ENCODE data around the gene KLF7. TPM values are rescaled to one million over a fixed set of nuclear protein-coding genes. Genes with fewer than 3 reads are reported as not detected.

Gene KLF7
- total RNA-seq, 8 experiments from 2014 or later = 0.61 to 56.7 (median 19.2) TPM

GRCh38 chr2:207073412-207073800, 92.3 kb downstream of the KLF7 start:
- H3K4me3 ChIP-seq = no peak overlapping the region
- in situ Hi-C loops (cut with MboI; ENCODE audit: low pct_unique_long_range_greater_than_20kb in 2 of 9, low sequenced_read_pairs in 9 of 9, unreplicated experiment in 9 of 9) = no loop called here
- no peak overlapping the region for H3K27ac ChIP-seq
- ATAC-seq (replicated peaks in 6 of 8) = peak in 1 of 8 experiments; percentile 66
- H3K4me1 ChIP-seq (replicated peaks in 1 of 2) = peaks cover 6 to 8% of the 10 kb centered on the region in 2 donors

GRCh38 chr2:207072571-207072970, 93.2 kb downstream of the KLF7 start:
- Histone ChIP-seq H3K4me1 (replicated peaks in 1 of 2) (peaks cover 0 to 15% of the 10 kb centered on the region in 2 donors), H3K4me3 (no peak overlapping the region), H3K27ac (no peak overlapping the region)
- ATAC-seq (replicated peaks in 6 of 8) = no peak
- 71 to 100% (median 100%) methylated on average over 1 of the region's 1 CpG; no CpG with 5 or more reads in 3 of the 10 experiments for WGBS, 10 experiments
- in situ Hi-C loops (cut with MboI; ENCODE audit: low pct_unique_long_range_greater_than_20kb in 2 of 9, low sequenced_read_pairs in 9 of 9, unreplicated experiment in 9 of 9) = no loop called here

- Histone ChIP-seq H3K4me3 (no peak overlapping the region), H3K4me1 (replicated peaks in 1 of 2) (peaks cover 4 to 22% of the 10 kb centered on the region in 2 donors), H3K27ac (no peak overlapping the region)
- 73 to 96% (median 85%) methylated on average over 2 to 4 of the region's 4 CpGs; no CpG with 5 or more reads in 3 of the 10 experiments for WGBS, 10 experiments
- in situ Hi-C loops (cut with MboI; ENCODE audit: low pct_unique_long_range_greater_than_20kb in 2 of 9, low sequenced_read_pairs in 9 of 9, unreplicated experiment in 9 of 9) = no loop called here
- no peak for ATAC-seq (replicated peaks in 6 of 8)
Observed at GRCh38 chr2:207071820-207072219, 93.9 kb downstream of the KLF7 start.

GRCh38 chr2:207067473-207067872, 98.3 kb downstream of the KLF7 start:
- peak in 5 of 8 experiments; percentile 33 to 81 (median 54) for ATAC-seq (replicated peaks in 6 of 8)
- in situ Hi-C loops (cut with MboI; ENCODE audit: low pct_unique_long_range_greater_than_20kb in 2 of 9, low sequenced_read_pairs in 9 of 9, unreplicated experiment in 9 of 9) = no loop called here
- Histone ChIP-seq H3K4me1 (replicated peaks in 1 of 2) (peaks cover 7 to 16% of the 10 kb centered on the region in 2 donors), H3K4me3 (no peak overlapping the region), H3K27ac (peak overlapping the region in 1 of 2 donors; percentile 30)
- 59 to 100% (median 84%) methylated on average over 1 to 5 of the region's 5 CpGs for WGBS, 10 experiments

GRCh38 chr2:207066791-207067460, 98.8 kb downstream of the KLF7 start:
- ATAC-seq (replicated peaks in 6 of 8) = peak in 4 of 8 experiments; percentile 8 to 33 (median 22)
- WGBS, 10 experiments = 0 to 90% (median 58%) methylated on average over 1 to 3 of the region's 3 CpGs; no CpG with 5 or more reads in 3 of the 10 experiments
- in situ Hi-C loops (cut with MboI; ENCODE audit: low pct_unique_long_range_greater_than_20kb in 2 of 9, low sequenced_read_pairs in 9 of 9, unreplicated experiment in 9 of 9) = no loop called here
- H3K4me1 ChIP-seq (replicated peaks in 1 of 2) = peaks cover 7 to 16% of the 10 kb centered on the region in 2 donors
- H3K27ac ChIP-seq = no peak overlapping the region
- no peak overlapping the region for H3K4me3 ChIP-seq

GRCh38 chr2:207066166-207066565, 99.6 kb downstream of the KLF7 start:
- Histone ChIP-seq H3K4me1 (replicated peaks in 1 of 2) (peaks cover 7 to 16% of the 10 kb centered on the region in 2 donors), H3K27ac (no peak overlapping the region), H3K4me3 (no peak overlapping the region)
- 0 to 80% (median 40%) methylated on average over 1 to 2 of the region's 2 CpGs; no CpG with 5 or more reads in 1 of the 10 experiments for WGBS, 10 experiments
- ATAC-seq (replicated peaks in 6 of 8) = no peak
- in situ Hi-C loops (cut with MboI; ENCODE audit: low pct_unique_long_range_greater_than_20kb in 2 of 9, low sequenced_read_pairs in 9 of 9, unreplicated experiment in 9 of 9) = no loop called here

- WGBS, 10 experiments = 77 to 100% (median 92%) methylated on average over 1 to 10 of the region's 11 CpGs; no CpG with 5 or more reads in 3 of the 10 experiments
- H3K4me1 ChIP-seq (replicated peaks in 1 of 2) = peaks cover 7 to 16% of the 10 kb centered on the region in 2 donors
- no peak overlapping the region for H3K27ac ChIP-seq
- no peak for ATAC-seq (replicated peaks in 6 of 8)
- H3K4me3 ChIP-seq = no peak overlapping the region
- in situ Hi-C loops (cut with MboI; ENCODE audit: low pct_unique_long_range_greater_than_20kb in 2 of 9, low sequenced_read_pairs in 9 of 9, unreplicated experiment in 9 of 9) = no loop called here
Observed at GRCh38 chr2:207064128-207064690, 101.5 kb downstream of the KLF7 start.

- in situ Hi-C loops (cut with MboI; ENCODE audit: low pct_unique_long_range_greater_than_20kb in 2 of 9, low sequenced_read_pairs in 9 of 9, unreplicated experiment in 9 of 9) = no loop called here
- ATAC-seq (replicated peaks in 6 of 8) = no peak
- no peak overlapping the region for H3K27ac ChIP-seq
- WGBS, 10 experiments = 50 to 100% (median 86%) methylated on average over 1 of the region's 1 CpG; no CpG with 5 or more reads in 4 of the 10 experiments
- no peak overlapping the region for H3K4me3 ChIP-seq
- H3K4me1 ChIP-seq (replicated peaks in 1 of 2) = peaks cover 0 to 3% of the 10 kb centered on the region in 2 donors
Observed at GRCh38 chr2:207061181-207061580, 104.6 kb downstream of the KLF7 start.

GRCh38 chr2:207055257-207055656, 110.5 kb downstream of the KLF7 start:
- peak in 5 of 8 experiments; percentile 38 to 57 (median 42) for ATAC-seq (replicated peaks in 6 of 8)
- Histone ChIP-seq H3K27ac (no peak overlapping the region), H3K4me3 (no peak overlapping the region), H3K4me1 (replicated peaks in 1 of 2) (peaks cover 5 to 6% of the 10 kb centered on the region in 2 donors)
- in situ Hi-C loops (cut with MboI; ENCODE audit: low pct_unique_long_range_greater_than_20kb in 2 of 9, low sequenced_read_pairs in 9 of 9, unreplicated experiment in 9 of 9) = no loop called here
- 60 to 100% (median 82%) methylated on average over 1 to 6 of the region's 6 CpGs; no CpG with 5 or more reads in 4 of the 10 experiments for WGBS, 10 experiments

GRCh38 chr2:207054521-207054920, 111.2 kb downstream of the KLF7 start:
- in situ Hi-C loops (cut with MboI; ENCODE audit: low pct_unique_long_range_greater_than_20kb in 2 of 9, low sequenced_read_pairs in 9 of 9, unreplicated experiment in 9 of 9) = no loop called here
- 25 to 100% (median 88%) methylated on average over 1 to 3 of the region's 4 CpGs for WGBS, 10 experiments
- peaks cover 6% of the 10 kb centered on the region in 2 donors for H3K4me1 ChIP-seq (replicated peaks in 1 of 2)
- no peak overlapping the region for H3K27ac ChIP-seq
- no peak overlapping the region for H3K4me3 ChIP-seq
- no peak for ATAC-seq (replicated peaks in 6 of 8)

GRCh38 chr2:207051385-207051965, 114.3 kb downstream of the KLF7 start:
- no peak overlapping the region for H3K4me3 ChIP-seq
- H3K4me1 ChIP-seq (replicated peaks in 1 of 2) = peaks cover 11 to 19% of the 10 kb centered on the region in 2 donors
- H3K27ac ChIP-seq = no peak overlapping the region
- ATAC-seq (replicated peaks in 6 of 8) = no peak
- in situ Hi-C loops (cut with MboI; ENCODE audit: low pct_unique_long_range_greater_than_20kb in 2 of 9, low sequenced_read_pairs in 9 of 9, unreplicated experiment in 9 of 9) = no loop called here
- WGBS, 10 experiments = 45 to 100% (median 88%) methylated on average over 1 to 3 of the region's 3 CpGs; no CpG with 5 or more reads in 1 of the 10 experiments

GRCh38 chr2:207049122-207049521, 116.6 kb downstream of the KLF7 start:
- H3K4me1 ChIP-seq (replicated peaks in 1 of 2) = peaks cover 5 to 14% of the 10 kb centered on the region in 2 donors
- ATAC-seq (replicated peaks in 6 of 8) = no peak
- H3K4me3 ChIP-seq = no peak overlapping the region
- in situ Hi-C loops (cut with MboI; ENCODE audit: low pct_unique_long_range_greater_than_20kb in 2 of 9, low sequenced_read_pairs in 9 of 9, unreplicated experiment in 9 of 9) = no loop called here
- no peak overlapping the region for H3K27ac ChIP-seq
- WGBS, 10 experiments = 53 to 84% (median 71%) methylated on average over 2 to 5 of the region's 5 CpGs

- Histone ChIP-seq H3K27ac (no peak overlapping the region), H3K4me3 (no peak overlapping the region), H3K4me1 (replicated peaks in 1 of 2) (peaks cover 5 to 14% of the 10 kb centered on the region in 2 donors)
- WGBS, 10 experiments = 43 to 100% (median 80%) methylated on average over 1 to 4 of the region's 5 CpGs
- no peak for ATAC-seq (replicated peaks in 6 of 8)
- in situ Hi-C loops (cut with MboI; ENCODE audit: low pct_unique_long_range_greater_than_20kb in 2 of 9, low sequenced_read_pairs in 9 of 9, unreplicated experiment in 9 of 9) = no loop called here
Observed at GRCh38 chr2:207048416-207048815, 117.3 kb downstream of the KLF7 start.

Data from motor neuron (in vitro differentiated cells).